ENCODE results near the gene NAGS. TPM values are rescaled to one million over a fixed set of nuclear protein-coding genes. Genes with fewer than 3 reads are reported as not detected.
A peak's percentile ranks its signal among the peaks of the same experiment; 100 is the strongest.
"Not testable (repeated sequence)": the region's sequence is repeated elsewhere in the genome, so short reads cannot be mapped to it uniquely, and the experiment has no call there.

NAGS gene
- total RNA-seq, 1 experiment from 2014 or later: 1.1 TPM

- no peak for DNase-seq (ENCODE audit: low spot score)
Measured at GRCh38 chr17:44039829-44040635, 35.6 kb downstream of the NAGS start.

- no peak for DNase-seq (ENCODE audit: low spot score)
Measured at GRCh38 chr17:44043272-44043696, 38.9 kb downstream of the NAGS start.

- DNase-seq (ENCODE audit: low spot score): peak; percentile 16
Measured at GRCh38 chr17:44044071-44044470, 39.6 kb downstream of the NAGS start.

GRCh38 chr17:44045486-44045885 lies 41.1 kb downstream of the NAGS start:
- DNase-seq (ENCODE audit: low spot score): no peak

- not testable (repeated sequence) for DNase-seq (ENCODE audit: low spot score)
Measured at GRCh38 chr17:44046893-44047292, 42.5 kb downstream of the NAGS start.

GRCh38 chr17:44049294-44050060 lies 45.1 kb downstream of the NAGS start:
- DNase-seq (ENCODE audit: low spot score): no peak

GRCh38 chr17:44053125-44053872 lies 48.9 kb downstream of the NAGS start:
- no peak for DNase-seq (ENCODE audit: low spot score)

Other genes with a start within 250 kb of the NAGS start
- 0.07 and 0.24 TPM in 2 replicates for gene SOST, start 245.8 kb upstream of the NAGS start, total RNA-seq (2014; rRNA removed; shearing (Covaris generic))
- gene DUSP3, start 225.6 kb upstream of the NAGS start, total RNA-seq (2014; rRNA removed; shearing (Covaris generic)): 74.8 and 84.6 TPM in 2 replicates
- gene CFAP97D1, start 224.2 kb upstream of the NAGS start, total RNA-seq (2014; rRNA removed; shearing (Covaris generic)): 0.24 TPM in 1 of 2 replicates, not detected in the other
- gene MPP3, start 171.5 kb upstream of the NAGS start, total RNA-seq (2014; rRNA removed; shearing (Covaris generic)): 11.6 and 19.1 TPM in 2 replicates
- gene CD300LG, start 157.4 kb upstream of the NAGS start, total RNA-seq (2014; rRNA removed; shearing (Covaris generic)): not detected in 2 replicates
- gene MPP2, start 97.1 kb upstream of the NAGS start, total RNA-seq (2014; rRNA removed; shearing (Covaris generic)): 4.8 TPM in 2 replicates
- gene PPY, start 62.1 kb upstream of the NAGS start, total RNA-seq (2014; rRNA removed; shearing (Covaris generic)): not detected in 2 replicates
- not detected in 2 replicates for gene PYY, start 50.7 kb upstream of the NAGS start, total RNA-seq (2014; rRNA removed; shearing (Covaris generic))
- 48.3 and 73.8 TPM in 2 replicates for gene TMEM101, start 10.3 kb downstream of the NAGS start, total RNA-seq (2014; rRNA removed; shearing (Covaris generic))
- gene LSM12, start 62.0 kb downstream of the NAGS start, total RNA-seq (2014; rRNA removed; shearing (Covaris generic)): 49.8 and 62.1 TPM in 2 replicates
- gene G6PC3, start 66.1 kb downstream of the NAGS start, total RNA-seq (2014; rRNA removed; shearing (Covaris generic)): 79.4 and 89.1 TPM in 2 replicates
- gene HDAC5, start 119.0 kb downstream of the NAGS start, total RNA-seq (2014; rRNA removed; shearing (Covaris generic)): 33.8 and 41.0 TPM in 2 replicates
- gene HROB, start 137.3 kb downstream of the NAGS start, total RNA-seq (2014; rRNA removed; shearing (Covaris generic)): 4.9 and 7.7 TPM in 2 replicates
- 0.29 TPM in 1 of 2 replicates, not detected in the other for gene ASB16, start 166.1 kb downstream of the NAGS start, total RNA-seq (2014; rRNA removed; shearing (Covaris generic))
- gene TMUB2, start 182.3 kb downstream of the NAGS start, total RNA-seq (2014; rRNA removed; shearing (Covaris generic)): 32.9 and 33.7 TPM in 2 replicates
- gene ATXN7L3, start 195.3 kb downstream of the NAGS start, total RNA-seq (2014; rRNA removed; shearing (Covaris generic)): 44.3 and 54.5 TPM in 2 replicates
- 67.4 and 75.3 TPM in 2 replicates for gene UBTF, start 215.1 kb downstream of the NAGS start, total RNA-seq (2014; rRNA removed; shearing (Covaris generic))

Data from A172 (cell line).